C4-2B (cell line): Measurements from ENCODE around the gene OSBPL5.

Experiments
- H3K27ac ChIP-seq: fragments of 450-650 bp; 2 replicates; pipeline ENCODE4 v1.5.1; 2017
- CTCF ChIP-seq: fragments of 450-650 bp; conservative IDR thresholded peaks from 2 replicates; pipeline ENCODE4 v1.5.1; 2017; ENCODE audit warnings: mild to moderate bottlenecking
- ZFX ChIP-seq: fragments of 450-650 bp; IDR thresholded peaks from 2 replicates; pipeline ENCODE4 v1.6.1; 2017

Gene OSBPL5

DNA sequence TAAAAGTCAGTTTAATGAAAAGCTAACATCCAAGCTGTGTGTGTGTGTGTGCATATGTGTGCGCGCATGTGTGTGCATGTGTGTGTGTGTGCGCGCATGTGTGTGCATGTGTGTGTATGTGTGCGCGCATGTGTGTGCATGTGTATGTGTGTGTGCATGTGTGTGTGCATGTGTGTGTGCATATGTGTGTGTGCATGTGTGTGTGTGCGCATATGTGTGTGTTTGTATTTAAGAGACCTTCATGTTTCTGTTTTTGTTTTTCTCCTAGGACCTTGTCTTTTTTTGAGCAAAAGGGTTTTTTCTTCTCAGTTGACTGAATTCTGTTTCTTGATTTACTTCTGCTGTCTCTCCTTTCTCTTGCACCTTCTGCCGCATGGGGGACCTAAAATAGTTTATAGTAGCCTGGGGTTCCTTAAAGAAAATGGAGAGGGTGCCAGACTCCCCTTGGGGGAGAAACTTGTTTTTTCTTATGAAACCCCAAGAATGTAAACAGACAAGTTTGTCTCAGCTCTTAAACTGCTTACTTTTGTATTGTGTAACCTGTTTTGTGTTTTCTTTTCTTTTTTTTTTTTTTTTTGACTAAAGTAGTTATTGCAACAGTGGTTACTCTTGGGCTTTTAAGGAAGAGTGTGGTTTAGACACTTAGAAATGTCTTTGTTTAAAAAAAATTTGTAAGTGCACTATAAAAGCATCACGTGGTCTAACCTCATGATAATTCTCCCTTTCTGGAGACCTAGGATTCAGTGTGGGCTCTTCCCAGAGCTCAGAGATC is 53.0 kb downstream of the OSBPL5 start:
- TF ChIP-seq ZFX (no peak), CTCF (no peak)
- H3K27ac ChIP-seq: no peak overlapping the region

- TF ChIP-seq ZFX (no peak), CTCF (no peak)
- H3K27ac ChIP-seq: no peak overlapping the region
Measured at GRCh38 chr11:3111466-3111865, 53.6 kb downstream of the OSBPL5 start.

- no peak overlapping the region for H3K27ac ChIP-seq
- TF ChIP-seq ZFX (no peak), CTCF (peak; percentile 81)
Measured at GRCh38 chr11:3109921-3110706, 55.0 kb downstream of the OSBPL5 start.

- TF ChIP-seq CTCF (no peak), ZFX (no peak)
- no peak overlapping the region for H3K27ac ChIP-seq
Measured at GRCh38 chr11:3109434-3109833, 55.7 kb downstream of the OSBPL5 start.

DNA sequence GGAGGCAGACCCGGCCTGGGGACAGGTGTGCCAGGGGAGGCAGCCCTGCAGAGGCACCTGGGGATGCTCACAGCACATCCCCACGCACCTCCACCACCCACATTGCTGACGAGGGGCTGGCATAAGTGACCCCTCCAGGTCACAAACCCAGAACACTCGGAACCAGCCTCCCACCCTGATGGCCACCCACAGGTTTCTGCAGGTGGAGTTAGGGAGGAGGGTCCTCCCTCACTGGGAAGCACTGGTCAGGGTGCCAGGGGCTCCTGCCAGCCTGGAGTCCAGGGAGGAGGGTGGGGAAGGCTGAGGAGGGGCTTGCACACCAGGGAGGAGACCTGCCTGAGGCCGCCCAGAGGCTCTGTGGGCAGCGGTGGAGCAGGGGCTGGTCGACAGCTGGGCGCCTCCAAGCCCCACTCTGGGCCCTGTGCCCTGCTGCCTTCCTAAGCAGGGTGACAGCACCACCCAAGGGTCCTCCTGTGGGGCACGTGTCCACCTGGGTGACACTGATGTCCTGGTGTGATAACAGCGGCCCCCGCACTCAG is 56.9 kb downstream of the OSBPL5 start:
- H3K27ac ChIP-seq: no peak overlapping the region
- no peak for TF ChIP-seq CTCF
- no peak for TF ChIP-seq ZFX

DNA sequence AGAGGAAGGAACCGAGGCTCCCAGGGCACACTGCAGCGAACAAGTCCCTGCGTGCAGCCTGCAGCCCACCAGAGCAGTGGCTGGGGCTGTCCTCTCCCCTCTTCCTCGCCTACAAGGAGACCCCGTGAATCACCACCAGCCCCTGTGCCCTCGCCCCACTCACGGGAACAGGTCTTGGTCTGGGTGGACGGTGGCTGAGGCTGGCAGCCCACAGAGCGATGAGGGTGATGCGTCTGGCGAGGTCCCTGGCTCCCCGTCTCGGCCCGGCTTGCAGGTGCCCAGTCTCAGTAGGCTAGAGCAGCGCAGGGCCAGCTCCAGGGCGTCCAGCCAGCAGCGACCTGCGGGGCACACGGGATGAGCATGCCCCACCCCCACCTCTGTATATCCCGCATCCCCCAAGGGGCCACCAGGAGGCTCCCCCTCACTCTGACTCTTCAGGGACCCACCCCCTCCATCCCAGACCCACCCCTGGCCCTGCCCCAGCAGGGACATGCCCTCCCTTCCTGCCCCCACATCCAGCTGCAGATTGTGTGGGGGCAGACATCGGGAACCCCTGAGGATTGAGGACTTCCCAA is 57.4 kb downstream of the OSBPL5 start:
- TF ChIP-seq ZFX: no peak
- TF ChIP-seq CTCF: no peak
- H3K27ac ChIP-seq: no peak overlapping the region
